AG04449 (cell line): ENCODE data around the gene GRM7.

Experiments used
- CTCF ChIA-PET: fragments of 350-600 bp; formaldehyde crosslinking; extraction: SDS; loops from one replicate; lab custom pipeline; 2021; ENCODE audit warnings: antibody characterized with exemption; lab: Yijun Ruan, JAX
- POLR2A ChIA-PET: fragments of 400-600, 350-600 bp; formaldehyde crosslinking; extraction: SDS; loops from one replicate; lab custom pipeline; 2020; ENCODE audit warnings: antibody characterized with exemption, inconsistent platforms; lab: Yijun Ruan, JAX
- DNase-seq: peaks from one replicate; pipeline ENCODE4 v3.0.0-alpha.2; 2010; ENCODE audit warnings: low read depth, low spot score
- H3K4me3 ChIP-seq: 2 replicates; pipeline ENCODE4 v1.5.1; 2011; ENCODE audit warnings: low read depth, mild to moderate bottlenecking, control low read depth, low read length
- TF ChIP-seq, protein P1 (sequence below): IDR thresholded peaks from one replicate; pipeline ENCODE4 v1.5.1; 2011; ENCODE audit warnings: mild to moderate bottlenecking, moderate library complexity, low read length, control low read depth, inconsistent platforms; ENCODE audit not compliant: insufficient read depth; ENCODE audit errors: missing control alignments

The GRM7 gene

DNA sequence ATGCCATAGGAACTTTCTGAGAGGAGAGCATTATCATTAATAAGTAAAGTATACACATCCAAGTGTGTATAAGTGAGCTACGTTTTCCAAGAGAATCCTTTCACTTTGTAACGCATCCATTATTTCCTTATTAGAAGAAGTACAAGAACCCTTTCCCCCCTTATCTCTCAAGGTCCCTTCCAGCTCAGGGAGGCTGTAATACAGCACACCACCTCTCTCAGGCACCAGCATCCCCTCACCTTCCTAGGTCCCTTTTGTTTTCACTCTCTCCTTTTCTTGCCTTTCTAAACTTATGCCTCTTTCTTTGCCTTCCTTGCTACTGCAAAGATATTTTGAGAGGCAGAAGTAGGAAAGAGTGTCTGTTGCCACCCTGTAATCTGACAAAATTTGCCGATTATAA lies 446.0 kb downstream of the GRM7 start:
- no peak for DNase-seq
- POLR2A ChIA-PET, result no interaction called here
- CTCF ChIA-PET, result no interaction called here
- no peak overlapping the region for H3K4me3 ChIP-seq
- TF ChIP-seq, protein P1, sequence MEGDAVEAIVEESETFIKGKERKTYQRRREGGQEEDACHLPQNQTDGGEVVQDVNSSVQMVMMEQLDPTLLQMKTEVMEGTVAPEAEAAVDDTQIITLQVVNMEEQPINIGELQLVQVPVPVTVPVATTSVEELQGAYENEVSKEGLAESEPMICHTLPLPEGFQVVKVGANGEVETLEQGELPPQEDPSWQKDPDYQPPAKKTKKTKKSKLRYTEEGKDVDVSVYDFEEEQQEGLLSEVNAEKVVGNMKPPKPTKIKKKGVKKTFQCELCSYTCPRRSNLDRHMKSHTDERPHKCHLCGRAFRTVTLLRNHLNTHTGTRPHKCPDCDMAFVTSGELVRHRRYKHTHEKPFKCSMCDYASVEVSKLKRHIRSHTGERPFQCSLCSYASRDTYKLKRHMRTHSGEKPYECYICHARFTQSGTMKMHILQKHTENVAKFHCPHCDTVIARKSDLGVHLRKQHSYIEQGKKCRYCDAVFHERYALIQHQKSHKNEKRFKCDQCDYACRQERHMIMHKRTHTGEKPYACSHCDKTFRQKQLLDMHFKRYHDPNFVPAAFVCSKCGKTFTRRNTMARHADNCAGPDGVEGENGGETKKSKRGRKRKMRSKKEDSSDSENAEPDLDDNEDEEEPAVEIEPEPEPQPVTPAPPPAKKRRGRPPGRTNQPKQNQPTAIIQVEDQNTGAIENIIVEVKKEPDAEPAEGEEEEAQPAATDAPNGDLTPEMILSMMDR, result no peak

DNA sequence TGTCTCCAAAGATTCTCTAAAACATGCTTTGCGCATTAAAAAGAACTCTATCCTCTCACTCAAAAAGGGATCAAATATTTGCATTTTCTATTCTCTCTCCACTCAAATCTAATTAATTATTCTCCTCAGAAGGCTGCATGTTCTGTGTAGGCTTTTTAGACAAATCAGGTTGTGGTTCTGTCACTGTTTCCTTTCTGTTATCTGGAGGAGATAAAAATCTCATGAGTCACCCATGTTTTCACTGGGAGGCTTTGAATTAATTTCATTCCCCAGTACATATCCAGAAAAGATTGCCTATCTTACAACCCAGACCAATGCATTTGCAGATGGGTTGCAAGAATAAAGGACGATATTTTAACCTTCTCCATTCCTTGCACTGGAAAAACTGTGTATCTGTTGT lies 446.5 kb downstream of the GRM7 start:
- DNase-seq, result no peak
- CTCF ChIA-PET, result no interaction called here
- POLR2A ChIA-PET, result no interaction called here
- TF ChIP-seq, protein P1, result no peak
- H3K4me3 ChIP-seq, result no peak overlapping the region

DNA sequence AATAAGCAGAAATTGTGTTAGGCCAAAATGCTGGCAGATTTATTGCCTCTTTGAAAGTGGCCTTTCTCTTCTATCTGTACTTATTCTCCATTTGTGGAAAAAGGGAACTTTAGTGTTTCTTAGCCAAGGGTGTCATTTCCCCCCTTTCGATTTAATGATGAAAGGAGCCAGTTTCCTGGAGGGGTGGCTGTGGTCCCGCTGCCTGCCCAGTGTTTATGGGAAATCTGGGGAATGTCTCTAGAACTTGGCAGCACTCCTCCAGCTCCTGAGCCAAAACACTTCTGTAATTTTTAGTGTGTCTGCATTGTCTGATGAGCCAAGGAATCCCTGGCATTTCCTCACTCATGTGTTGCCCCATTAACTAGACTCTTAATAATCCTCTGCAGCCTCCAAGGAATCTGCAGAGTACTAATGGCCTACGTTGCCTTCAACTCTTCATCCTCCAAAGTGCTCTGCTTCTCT lies 448.8 kb downstream of the GRM7 start:
- H3K4me3 ChIP-seq, result no peak overlapping the region
- DNase-seq, result no peak
- POLR2A ChIA-PET, result no interaction called here
- TF ChIP-seq, protein P1, result no peak
- CTCF ChIA-PET, result no interaction called here

DNA sequence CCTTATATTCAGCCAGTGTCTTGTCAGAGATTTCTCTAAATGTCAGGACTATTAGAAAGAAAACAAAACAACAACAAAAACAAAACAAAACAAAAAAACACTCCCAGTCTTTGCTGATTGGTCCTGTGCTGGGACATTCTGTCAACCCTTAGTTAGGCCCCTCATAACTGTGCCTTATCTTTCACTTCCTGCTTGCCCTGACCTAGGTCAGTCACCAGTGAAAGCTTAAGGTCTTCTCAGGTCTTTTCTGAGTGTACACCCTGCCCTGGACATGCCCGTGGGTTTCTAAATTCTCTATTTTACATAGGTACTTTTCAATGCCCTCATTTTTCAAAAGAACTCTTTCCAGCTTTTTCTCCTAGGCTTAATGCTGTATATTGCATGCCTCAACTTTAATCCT lies 454.1 kb downstream of the GRM7 start:
- TF ChIP-seq, protein P1, result no peak
- CTCF ChIA-PET, result no interaction called here
- POLR2A ChIA-PET, result no interaction called here
- DNase-seq, result no peak
- no peak overlapping the region for H3K4me3 ChIP-seq

DNA sequence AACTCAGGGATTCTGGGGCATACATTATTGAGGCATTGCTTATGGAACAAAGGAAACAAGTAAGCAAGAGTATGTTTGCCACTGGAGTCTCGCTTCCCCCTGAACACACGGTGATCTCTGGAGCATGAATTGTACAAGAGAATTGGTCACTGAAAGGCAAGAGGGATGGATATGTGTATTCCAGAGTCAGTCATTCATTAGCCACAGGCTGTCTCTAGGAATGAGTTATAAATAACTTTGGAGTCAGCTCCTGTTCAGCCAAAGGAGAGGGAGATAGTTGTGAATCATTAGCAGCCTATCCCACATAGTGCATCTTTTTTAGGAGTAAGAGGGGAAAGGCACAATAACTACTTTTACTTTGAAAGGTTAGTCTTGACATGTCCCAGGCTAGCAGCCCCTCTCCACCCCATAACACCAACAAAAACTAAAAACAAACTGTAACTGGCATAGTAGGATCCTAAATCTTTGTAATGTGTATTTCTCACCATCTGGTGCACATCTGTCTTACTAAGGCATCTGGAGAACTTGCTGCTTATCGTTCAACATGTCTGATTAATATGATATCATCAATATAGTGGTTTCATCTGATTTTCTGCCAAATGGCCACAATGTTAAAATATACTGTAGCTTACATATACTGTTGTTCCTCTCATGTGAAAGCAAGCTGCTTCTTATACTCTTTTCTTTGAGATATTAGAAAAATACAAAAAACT lies 462.2 kb downstream of the GRM7 start:
- no peak overlapping the region for H3K4me3 ChIP-seq
- TF ChIP-seq, protein P1, result no peak
- POLR2A ChIA-PET, result no interaction called here
- DNase-seq, result no peak
- CTCF ChIA-PET, result no interaction called here

DNA sequence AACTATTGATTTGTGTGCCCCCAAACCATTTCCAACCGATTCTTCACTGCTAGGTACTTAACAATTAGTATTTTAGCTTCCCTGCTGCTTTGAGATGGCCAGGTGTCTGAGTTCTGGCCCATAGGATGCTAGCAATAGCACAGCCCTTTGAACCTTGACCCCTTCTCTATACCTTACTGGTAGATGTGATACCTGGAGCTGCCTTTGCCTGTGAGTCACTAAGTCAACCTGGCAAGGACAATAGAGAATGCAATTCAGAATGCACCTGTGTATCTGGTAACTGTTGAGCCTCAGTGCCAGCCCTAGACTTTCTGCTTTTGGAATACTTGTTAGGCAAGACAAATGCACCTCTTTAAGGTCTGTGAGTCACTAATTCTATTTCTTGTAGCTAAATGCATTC lies 467.4 kb downstream of the GRM7 start:
- no peak overlapping the region for H3K4me3 ChIP-seq
- no peak for DNase-seq
- ChIA-PET POLR2A (no interaction called here), CTCF (no interaction called here)
- TF ChIP-seq, protein P1, result no peak
